OCI-LY7 (cell line): ENCODE results near the gene RAB30. TPM values are rescaled to one million over a fixed set of nuclear protein-coding genes. Genes with fewer than 3 reads are reported as not detected.
"Not testable (repeated sequence)": the region's sequence is repeated elsewhere in the genome, so short reads cannot be mapped to it uniquely, and the experiment has no call there.

Experiments
- BruUV-seq: library from RNA; stranded (reverse); fragments of 400-500 nt; replicated peaks from 2 replicates; lab custom pipeline; 2021; lab: Mats Ljungman, UMichigan
- CTCF ChIA-PET: fragments of 300-600 bp; sonication (Branson Sonifier 250); formaldehyde crosslinking; loops from one replicate; lab custom pipeline; 2022; ENCODE audit warnings: antibody characterized with exemption; ENCODE audit not compliant: unreplicated experiment; lab: Charles Lee
- POLR2A ChIA-PET: fragments of 300-600 bp; sonication (Branson Sonifier 250); formaldehyde crosslinking; loops from one replicate; lab custom pipeline; 2022; ENCODE audit warnings: antibody characterized with exemption; lab: Charles Lee
- DNase-seq: peaks from one replicate; pipeline ENCODE4 v3.0.0-alpha.2; 2015; ENCODE audit warnings: low spot score
- H2AFZ ChIP-seq: fragments of 200-600 bp; sonication (generic), shearing (Covaris generic); 2 replicates; pipeline ENCODE4 v1.6.1; 2014; ENCODE audit warnings: mild to moderate bottlenecking, antibody characterized with exemption, low read length, moderate library complexity
- H3K27ac ChIP-seq: fragments of 200-600 bp; sonication (generic); 2 replicates; pipeline ENCODE4 v1.5.1; 2014; ENCODE audit warnings: mixed run types, low read depth, mild to moderate bottlenecking, moderate library complexity, low read length, inconsistent platforms; ENCODE audit not compliant: poor library complexity, severe bottlenecking
- H3K36me3 ChIP-seq: fragments of 200-600 bp; sonication (generic); 2 replicates; pipeline ENCODE4 v1.6.1; 2014; ENCODE audit warnings: mild to moderate bottlenecking, antibody characterized with exemption, low read length, moderate library complexity, mixed read lengths; ENCODE audit not compliant: insufficient read depth
- H3K4me1 ChIP-seq: fragments of 200-600 bp; sonication (generic); 2 replicates; pipeline ENCODE4 v1.5.1; 2014; ENCODE audit warnings: mild to moderate bottlenecking, low read length; ENCODE audit not compliant: insufficient read depth, poor library complexity, severe bottlenecking
- H3K4me2 ChIP-seq: fragments of 200-600 bp; sonication (generic); 2 replicates; pipeline ENCODE4 v1.6.1; 2014; ENCODE audit warnings: mild to moderate bottlenecking, low read length
- H3K4me3 ChIP-seq: fragments of 200-600 bp; sonication (generic); 2 replicates; pipeline ENCODE4 v1.5.1; 2014; ENCODE audit warnings: mild to moderate bottlenecking, low read depth, low read length; ENCODE audit not compliant: poor library complexity, severe bottlenecking
- H3K79me2 ChIP-seq: fragments of 200-600 bp; sonication (generic); 2 replicates; pipeline ENCODE4 v1.6.1; 2016; ENCODE audit warnings: low read depth, mild to moderate bottlenecking, low read length, moderate library complexity, mixed read lengths; ENCODE audit not compliant: insufficient read depth
- H3K9me2 ChIP-seq: fragments of 200-600 bp; sonication (generic); 2 replicates; pipeline ENCODE4 v1.6.1; 2016; ENCODE audit warnings: mild to moderate bottlenecking, low read length, mixed read lengths; ENCODE audit not compliant: insufficient read depth
- H3K9me3 ChIP-seq: fragments of 200-600 bp; sonication (generic); 2 replicates; pipeline ENCODE4 v1.6.1; 2014; ENCODE audit warnings: mild to moderate bottlenecking, mixed run types, low read length, mixed read lengths
- H4K20me1 ChIP-seq: fragments of 200-600 bp; sonication (generic); 2 replicates; pipeline ENCODE4 v1.6.1; 2014; ENCODE audit warnings: mild to moderate bottlenecking, antibody characterized with exemption, low read length, moderate library complexity, mixed read lengths; ENCODE audit not compliant: insufficient read depth
- EZH2phosphoT487 ChIP-seq: fragments of 200-600 bp; sonication (generic); IDR thresholded peaks from 2 replicates; pipeline ENCODE4 v1.6.1; 2018; ENCODE audit warnings: low read depth, borderline replicate concordance, mild to moderate bottlenecking, mixed run types, antibody characterized with exemption, low read length, moderate library complexity, mixed read lengths
- intact Hi-C: fragments of 100-400 bp; cut with micrococcal nuclease; formaldehyde crosslinking; loops from one replicate; pipeline ENCODE4 v1.10.0; 2022; ENCODE audit not compliant: unreplicated experiment
- total RNA-seq, 2 experiments: library from RNA; depleted of rRNA in 1 of 2; stranded (reverse); fragments of >200 nt in 1 of 2; shearing (Covaris generic) in 1 of 2; gene quantifications; 2 replicates each; pipeline ENCODE4 v1.2.3, GENCODE V29; 2014 to 2022
- TF ChIP-seq, protein P1 (sequence below): fragments of 200-600 bp; sonication (generic); conservative IDR thresholded peaks from 2 replicates; pipeline ENCODE4 v1.5.1; 2014; ENCODE audit warnings: mild to moderate bottlenecking, antibody characterized with exemption, low read length, moderate library complexity, mixed read lengths

RAB30 gene
- total RNA-seq, 2 experiments from 2014 or later, result 33.3 to 132 TPM

DNA sequence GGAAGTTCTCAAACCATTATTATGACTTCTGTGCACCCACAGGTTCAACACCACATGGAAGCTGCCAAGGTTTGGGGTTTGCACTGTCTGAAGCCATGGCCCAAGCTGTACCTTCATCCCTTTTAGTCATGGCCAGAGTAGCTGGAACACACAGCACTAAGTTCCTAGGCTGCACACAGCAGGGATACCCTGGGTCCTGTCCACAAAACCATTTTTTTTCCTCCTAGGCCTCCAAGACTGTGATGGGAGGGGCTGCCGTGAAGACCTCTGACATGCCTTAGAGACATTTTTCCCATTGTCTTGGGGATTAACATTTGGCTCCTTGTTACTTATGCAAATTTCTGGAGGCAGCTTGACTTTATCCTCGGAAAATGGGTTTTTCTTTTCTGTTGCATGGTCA, 127.5 kb downstream of the RAB30 start:
- CTCF ChIA-PET, result no interaction called here
- POLR2A ChIA-PET, result interaction anchor here (0.6 to 9.5 kb wide), 3 partner anchors 12 to 287 kb away, joined by 3 to 83 read pairs (median 81); no protein-coding TSS in a partner anchor
- Histone ChIP-seq H3K36me3 (no peaks in the 10 kb centered on the region; the same call in 1 of the 2 replicates), H3K9me2 (no peaks in the 10 kb centered on the region), H3K27ac (no peak overlapping the region), H3K4me1 (peaks cover 16% of the 10 kb centered on the region), H3K79me2 (no peaks in the 10 kb centered on the region), H3K4me2 (no peak overlapping the region), H3K9me3 (peaks cover 15% of the 10 kb centered on the region), H3K4me3 (no peak overlapping the region), H4K20me1 (no peaks in the 10 kb centered on the region), H2AFZ (no peak overlapping the region)
- intact Hi-C loops, result no loop called here
- no TSS peak for BruUV-seq
- TF ChIP-seq EZH2phosphoT487, result no peak
- TF ChIP-seq, protein P1, sequence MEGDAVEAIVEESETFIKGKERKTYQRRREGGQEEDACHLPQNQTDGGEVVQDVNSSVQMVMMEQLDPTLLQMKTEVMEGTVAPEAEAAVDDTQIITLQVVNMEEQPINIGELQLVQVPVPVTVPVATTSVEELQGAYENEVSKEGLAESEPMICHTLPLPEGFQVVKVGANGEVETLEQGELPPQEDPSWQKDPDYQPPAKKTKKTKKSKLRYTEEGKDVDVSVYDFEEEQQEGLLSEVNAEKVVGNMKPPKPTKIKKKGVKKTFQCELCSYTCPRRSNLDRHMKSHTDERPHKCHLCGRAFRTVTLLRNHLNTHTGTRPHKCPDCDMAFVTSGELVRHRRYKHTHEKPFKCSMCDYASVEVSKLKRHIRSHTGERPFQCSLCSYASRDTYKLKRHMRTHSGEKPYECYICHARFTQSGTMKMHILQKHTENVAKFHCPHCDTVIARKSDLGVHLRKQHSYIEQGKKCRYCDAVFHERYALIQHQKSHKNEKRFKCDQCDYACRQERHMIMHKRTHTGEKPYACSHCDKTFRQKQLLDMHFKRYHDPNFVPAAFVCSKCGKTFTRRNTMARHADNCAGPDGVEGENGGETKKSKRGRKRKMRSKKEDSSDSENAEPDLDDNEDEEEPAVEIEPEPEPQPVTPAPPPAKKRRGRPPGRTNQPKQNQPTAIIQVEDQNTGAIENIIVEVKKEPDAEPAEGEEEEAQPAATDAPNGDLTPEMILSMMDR, result no peak
- no peak for DNase-seq

DNA sequence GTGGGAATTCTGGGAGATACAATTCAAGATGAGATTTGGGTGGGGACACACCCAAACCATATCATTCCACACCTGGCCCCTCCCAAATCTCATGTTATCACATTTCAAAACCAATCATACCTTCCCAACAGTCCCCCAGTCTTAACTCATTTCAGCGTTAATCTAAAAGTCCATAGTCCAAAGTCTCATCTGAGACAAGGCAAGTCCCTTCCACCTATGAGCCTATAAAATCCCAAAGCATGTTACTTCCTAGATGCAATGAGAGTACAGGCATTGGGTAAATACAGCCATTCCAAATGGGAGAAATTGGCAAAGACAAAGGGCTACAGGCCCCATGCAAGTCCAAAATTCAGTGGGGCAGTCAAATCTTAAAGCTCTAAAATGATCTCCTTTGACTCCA, 128.3 kb downstream of the RAB30 start:
- H3K4me1 ChIP-seq, result peaks cover 16% of the 10 kb centered on the region
- H3K79me2 ChIP-seq, H3K4me2 ChIP-seq, H3K9me2 ChIP-seq, H3K27ac ChIP-seq, H2AFZ ChIP-seq, BruUV-seq, H4K20me1 ChIP-seq, H3K36me3 ChIP-seq, DNase-seq, intact Hi-C loops, H3K4me3 ChIP-seq, CTCF ChIA-PET: not testable (repeated sequence)
- peaks cover 14% of the 10 kb centered on the region; the same call in 1 of the 2 replicates for H3K9me3 ChIP-seq
- POLR2A ChIA-PET, result interaction anchor here (0.6 to 9.5 kb wide), 4 partner anchors 11 to 288 kb away, joined by 3 to 83 read pairs (median 43); no protein-coding TSS in a partner anchor

DNA sequence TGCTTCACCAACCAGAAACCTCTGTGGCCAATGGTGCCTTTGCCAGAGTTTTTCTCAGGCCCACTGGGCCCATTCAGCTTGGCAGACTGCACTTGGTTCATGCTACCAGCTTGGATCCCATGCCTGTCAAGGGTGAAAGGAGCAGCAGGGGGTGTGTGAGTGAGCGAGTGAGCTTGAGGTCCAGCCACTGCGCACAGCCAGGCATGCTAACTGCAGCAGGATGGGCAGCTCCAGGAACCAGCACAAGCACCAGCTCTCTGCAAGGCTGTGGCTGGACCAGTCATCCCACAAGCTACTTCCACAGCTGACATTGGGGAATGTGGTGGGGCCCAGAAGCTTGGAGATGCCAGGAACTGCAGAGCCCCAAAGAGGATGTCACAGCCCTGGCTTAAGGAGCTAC, 129.3 kb downstream of the RAB30 start:
- no peak overlapping the region for H3K4me3 ChIP-seq
- no TSS peak for BruUV-seq
- POLR2A ChIA-PET, result interaction anchor here (1.0 to 9.5 kb wide), 4 partner anchors 10 to 143 kb away, joined by 3 to 83 read pairs (median 43); no protein-coding TSS in a partner anchor

More for the DNA sequence above, 129.3 kb downstream of the RAB30 start:
- H3K9me2 ChIP-seq, result no peaks in the 10 kb centered on the region
- CTCF ChIA-PET, result no interaction called here
- no peak for TF ChIP-seq EZH2phosphoT487
- TF ChIP-seq, protein P1, result no peak
- no peak for DNase-seq
- H3K4me2 ChIP-seq, result no peak overlapping the region
- no peaks in the 10 kb centered on the region for H3K79me2 ChIP-seq
- peaks cover 14% of the 10 kb centered on the region; the same call in 1 of the 2 replicates for H3K9me3 ChIP-seq
- H3K27ac ChIP-seq, result no peak overlapping the region
- H2AFZ ChIP-seq, result no peak overlapping the region
- peaks cover 16% of the 10 kb centered on the region for H3K4me1 ChIP-seq
- peaks cover 4% of the 10 kb centered on the region; the same call in 1 of the 2 replicates for H3K36me3 ChIP-seq
- H4K20me1 ChIP-seq, result no peaks in the 10 kb centered on the region
- intact Hi-C loops, result no loop called here
